Calu3 (cell line): ENCODE measurements around the gene LEP. TPM values are rescaled to one million over a fixed set of nuclear protein-coding genes. Genes with fewer than 3 reads are reported as not detected.

Experiments used
- BruUV-seq: library from RNA; stranded (reverse); fragments of 400-500 nt; replicated peaks from 2 replicates; lab custom pipeline; 2021; lab: Mats Ljungman, UMichigan
- CTCF ChIA-PET: fragments of 300-600 bp; sonication (Branson Sonifier 250); formaldehyde crosslinking; loops from one replicate; lab custom pipeline; 2022; ENCODE audit warnings: antibody characterized with exemption; lab: Charles Lee
- DNase-seq: peaks from one replicate; pipeline ENCODE4 v3.0.0; 2022
- H3K27ac Mint-ChIP-seq: one replicate; pipeline ENCODE4 v1.8.0; 2022; ENCODE audit warnings: mixed read lengths; ENCODE audit not compliant: unreplicated experiment
- H3K27me3 Mint-ChIP-seq: one replicate; pipeline ENCODE4 v1.8.0; 2022; ENCODE audit warnings: mixed read lengths; ENCODE audit not compliant: unreplicated experiment
- H3K36me3 Mint-ChIP-seq: one replicate; pipeline ENCODE4 v1.8.0; 2022; ENCODE audit warnings: mild to moderate bottlenecking, moderate library complexity, mixed read lengths; ENCODE audit not compliant: insufficient read depth, unreplicated experiment
- H3K4me1 Mint-ChIP-seq: one replicate; pipeline ENCODE4 v1.8.0; 2022; ENCODE audit warnings: mild to moderate bottlenecking, low read depth, mixed read lengths; ENCODE audit not compliant: unreplicated experiment
- H3K4me3 Mint-ChIP-seq: one replicate; pipeline ENCODE4 v1.8.0; 2022; ENCODE audit warnings: mild to moderate bottlenecking, low read depth, moderate library complexity, mixed read lengths; ENCODE audit not compliant: unreplicated experiment
- H3K9me3 Mint-ChIP-seq: one replicate; pipeline ENCODE4 v1.8.0; 2022; ENCODE audit warnings: low read depth, mixed read lengths; ENCODE audit not compliant: unreplicated experiment
- CTCF ChIP-seq: fragments of 200-600 bp; IDR thresholded peaks from one replicate; pipeline ENCODE4 v1.8.0; 2022; ENCODE audit warnings: antibody characterized with exemption; ENCODE audit not compliant: unreplicated experiment
- intact Hi-C: fragments of 100-400 bp; cut with micrococcal nuclease; formaldehyde crosslinking; loops from one replicate; pipeline ENCODE4 v1.10.0; 2022; ENCODE audit not compliant: unreplicated experiment
- total RNA-seq: library from RNA; stranded (reverse); gene quantifications from 2 replicates; pipeline ENCODE4 v1.2.3, GENCODE V29; 2022

The LEP gene
- total RNA-seq, 1 experiment from 2014 or later = not detected

DNA sequence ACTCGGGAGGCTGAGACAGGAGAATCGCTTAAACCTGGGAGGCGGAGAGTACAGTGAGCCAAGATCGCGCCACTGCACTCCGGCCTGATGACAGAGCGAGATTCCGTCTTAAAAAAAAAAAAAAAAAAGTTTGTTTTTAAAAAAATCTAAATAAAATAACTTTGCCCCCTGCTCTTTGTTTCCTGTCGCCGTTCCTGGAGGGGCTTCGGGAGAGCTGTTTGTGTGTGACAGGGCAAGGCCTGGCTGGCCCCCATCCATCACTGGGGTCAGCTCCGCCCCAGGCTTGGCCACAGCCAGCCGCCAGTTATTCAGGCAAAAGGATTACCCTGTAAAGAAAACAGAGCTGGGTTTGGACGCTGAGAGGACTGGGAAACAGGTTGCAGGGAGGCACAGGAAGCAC is 16.4 kb downstream of the LEP start:
- CTCF ChIA-PET = no interaction called here
- intact Hi-C loops = no loop called here

GRCh38 chr7:128259131-128260061 is 18.3 kb downstream of the LEP start:
- CTCF ChIA-PET = interaction anchor here (0.6 kb wide), 1 partner anchor 17 kb away, joined by 3 read pairs; no protein-coding TSS in a partner anchor

More for the DNA sequence above, 16.4 kb downstream of the LEP start:
- no TSS peak for BruUV-seq
- no peaks in the 10 kb centered on the region for H3K27me3 Mint-ChIP-seq
- peaks cover 8% of the 10 kb centered on the region for H3K36me3 Mint-ChIP-seq
- DNase-seq = no peak
- peak overlapping the region; percentile 71 for H3K27ac Mint-ChIP-seq
- peaks cover 32% of the 10 kb centered on the region for H3K4me1 Mint-ChIP-seq
- no peak overlapping the region for H3K4me3 Mint-ChIP-seq
- no peaks in the 10 kb centered on the region for H3K9me3 Mint-ChIP-seq
- TF ChIP-seq CTCF = no peak

GRCh38 chr7:128260069-128260795 is 19.2 kb downstream of the LEP start:
- peaks cover 32% of the 10 kb centered on the region for H3K4me1 Mint-ChIP-seq
- intact Hi-C loops = no loop called here
- no peaks in the 10 kb centered on the region for H3K9me3 Mint-ChIP-seq
- no peak for TF ChIP-seq CTCF
- peak overlapping the region; percentile 13 for H3K27ac Mint-ChIP-seq
- no peak for DNase-seq
- BruUV-seq = no TSS peak
- H3K27me3 Mint-ChIP-seq = no peaks in the 10 kb centered on the region
- CTCF ChIA-PET = no interaction called here
- H3K4me3 Mint-ChIP-seq = peak overlapping the region; percentile 27
- peaks cover 8% of the 10 kb centered on the region for H3K36me3 Mint-ChIP-seq

More at GRCh38 chr7:128259131-128260061, 18.3 kb downstream of the LEP start:
- Mint-ChIP-seq H3K4me3 (peak overlapping the region; percentile 27), H3K27me3 (no peaks in the 10 kb centered on the region), H3K4me1 (peaks cover 32% of the 10 kb centered on the region), H3K27ac (peak overlapping the region; percentile 13), H3K36me3 (peaks cover 8% of the 10 kb centered on the region), H3K9me3 (no peaks in the 10 kb centered on the region)
- no TSS peak for BruUV-seq
- intact Hi-C loops = no loop called here
- no peak for TF ChIP-seq CTCF
- peak; percentile 86 for DNase-seq

DNA sequence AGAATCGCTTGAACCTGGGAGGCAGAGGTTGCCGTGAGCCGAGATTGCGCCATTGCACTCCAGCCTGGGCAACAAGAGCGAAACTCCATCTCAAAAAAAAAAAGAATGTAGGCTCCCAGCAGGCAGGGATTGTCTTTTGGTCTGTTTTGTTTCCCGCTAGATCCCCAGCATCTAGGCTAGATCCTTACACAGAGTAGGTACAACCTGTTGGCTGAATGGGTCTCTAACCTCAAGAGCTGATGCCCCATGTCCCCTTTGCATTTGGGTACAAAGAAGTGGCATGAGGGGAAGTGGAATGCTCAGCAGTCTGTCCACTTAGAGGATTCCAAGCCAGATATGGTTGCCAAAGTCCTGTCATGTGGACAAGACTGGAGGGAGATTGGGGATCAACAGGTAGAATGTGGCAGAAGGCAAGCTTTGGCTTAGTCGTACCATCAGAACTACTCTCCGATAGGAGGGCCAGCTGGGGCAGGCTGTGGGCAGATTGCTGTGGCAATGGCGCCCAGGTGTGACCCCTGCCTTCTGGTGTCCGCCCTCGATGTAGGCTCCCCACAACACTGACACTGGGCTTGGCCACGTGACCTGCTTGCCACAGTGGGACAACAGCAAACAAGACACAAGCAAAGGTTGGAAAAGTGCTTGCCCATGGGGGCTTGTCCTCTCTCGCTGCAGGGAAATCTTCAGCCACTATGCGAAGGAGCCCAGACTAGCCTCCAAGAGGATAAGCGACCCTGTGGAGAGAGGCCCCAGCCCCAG is 21.4 kb downstream of the LEP start:
- no peak for TF ChIP-seq CTCF
- no peaks in the 10 kb centered on the region for H3K9me3 Mint-ChIP-seq
- intact Hi-C loops = no loop called here
- H3K36me3 Mint-ChIP-seq = peaks cover 8% of the 10 kb centered on the region
- no TSS peak for BruUV-seq
- CTCF ChIA-PET = no interaction called here
- H3K4me1 Mint-ChIP-seq = peaks cover 42% of the 10 kb centered on the region
- no peak for DNase-seq
- H3K27me3 Mint-ChIP-seq = no peaks in the 10 kb centered on the region
- no peak overlapping the region for H3K27ac Mint-ChIP-seq
- no peak overlapping the region for H3K4me3 Mint-ChIP-seq
